ENCODE results near the gene TRIM9.

TRIM9 gene

DNA sequence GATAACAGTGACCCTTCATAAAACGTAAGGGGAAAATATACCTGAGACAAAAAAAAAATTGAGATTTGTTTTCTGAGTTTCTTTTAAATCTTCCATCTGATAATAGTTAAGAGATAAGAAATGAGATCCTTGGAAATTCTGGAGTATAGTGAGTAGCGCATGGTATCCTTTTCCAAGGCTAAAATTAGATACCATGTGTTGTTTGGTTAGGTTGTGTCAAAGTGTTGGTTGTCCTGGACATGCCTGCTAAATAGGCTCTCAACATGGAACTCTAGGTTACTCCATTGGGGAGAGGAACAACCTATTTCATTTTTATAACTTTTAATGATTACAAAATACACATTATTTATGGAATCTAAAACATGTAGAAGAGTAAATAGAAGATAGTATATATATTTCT, 165.4 kb downstream of the TRIM9 start:
- DNase-seq: no peak

DNA sequence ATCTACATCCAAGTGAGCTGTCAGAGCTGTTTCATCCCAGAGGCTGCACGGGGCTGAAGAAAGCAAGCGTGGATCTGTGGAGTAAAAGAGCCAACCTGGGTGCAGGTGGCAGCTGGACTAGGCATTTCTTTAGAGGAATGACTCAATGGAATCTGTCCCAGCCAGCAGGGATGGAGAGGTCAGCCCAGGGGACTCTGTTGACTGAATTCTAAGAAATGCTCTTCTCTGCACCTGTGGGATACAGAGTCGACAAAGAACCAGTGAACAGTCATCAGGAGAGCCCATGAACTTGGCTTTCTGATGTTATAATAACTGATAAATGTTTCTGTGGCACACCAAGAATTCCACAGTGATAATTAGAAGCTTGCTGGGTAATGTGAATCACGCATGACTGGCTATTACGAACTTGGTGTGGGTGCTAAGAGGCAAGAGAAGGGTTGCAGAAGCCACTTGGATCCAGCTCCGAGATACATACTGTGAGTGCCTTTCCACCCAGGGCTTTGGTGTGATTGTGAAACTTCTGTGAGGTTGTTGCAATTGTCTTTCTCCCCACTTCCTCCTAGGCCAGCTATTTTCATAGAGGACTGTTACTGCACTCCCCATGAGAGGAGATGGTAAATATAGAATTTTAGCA, 166.8 kb downstream of the TRIM9 start:
- DNase-seq: no peak

DNA sequence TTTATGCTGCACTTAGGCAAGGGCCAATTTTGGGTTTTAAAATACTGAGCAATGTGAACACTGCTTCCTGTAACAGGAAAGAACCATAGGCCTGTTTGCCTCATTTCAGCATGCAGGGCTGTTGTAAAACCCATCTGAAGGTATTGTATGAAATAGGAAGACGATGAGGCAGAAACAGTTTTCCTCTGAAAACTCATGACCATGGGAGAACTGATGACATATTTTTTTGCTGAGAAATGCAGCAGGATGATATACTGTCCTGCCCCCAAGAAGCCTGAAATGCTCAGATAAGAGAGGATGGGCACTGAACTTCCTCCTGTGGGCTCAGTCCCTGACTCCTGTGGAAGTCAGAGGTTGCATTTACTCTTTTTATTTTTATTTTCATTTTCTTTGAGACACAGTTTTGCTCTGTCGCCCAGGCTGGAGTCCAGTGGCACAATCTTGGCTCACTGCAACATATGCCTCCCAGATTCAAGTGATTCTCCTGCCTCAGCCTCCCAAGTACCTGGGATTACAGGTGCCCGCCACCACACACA, 168.0 kb downstream of the TRIM9 start:
- no peak for DNase-seq
